ENCODE data around the gene PEBP1.

DNA sequence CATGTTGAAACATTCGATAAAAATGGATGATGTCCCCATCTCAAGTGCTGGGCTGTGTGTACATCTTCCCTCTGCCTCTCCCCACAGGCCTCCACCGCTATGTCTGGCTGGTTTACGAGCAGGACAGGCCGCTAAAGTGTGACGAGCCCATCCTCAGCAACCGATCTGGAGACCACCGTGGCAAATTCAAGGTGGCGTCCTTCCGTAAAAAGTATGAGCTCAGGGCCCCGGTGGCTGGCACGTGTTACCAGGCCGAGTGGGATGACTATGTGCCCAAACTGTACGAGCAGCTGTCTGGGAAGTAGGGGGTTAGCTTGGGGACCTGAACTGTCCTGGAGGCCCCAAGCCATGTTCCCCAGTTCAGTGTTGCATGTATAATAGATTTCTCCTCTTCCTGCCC lies 8.6 kb downstream of the PEBP1 start:
- TF ChIP-seq, protein P1, sequence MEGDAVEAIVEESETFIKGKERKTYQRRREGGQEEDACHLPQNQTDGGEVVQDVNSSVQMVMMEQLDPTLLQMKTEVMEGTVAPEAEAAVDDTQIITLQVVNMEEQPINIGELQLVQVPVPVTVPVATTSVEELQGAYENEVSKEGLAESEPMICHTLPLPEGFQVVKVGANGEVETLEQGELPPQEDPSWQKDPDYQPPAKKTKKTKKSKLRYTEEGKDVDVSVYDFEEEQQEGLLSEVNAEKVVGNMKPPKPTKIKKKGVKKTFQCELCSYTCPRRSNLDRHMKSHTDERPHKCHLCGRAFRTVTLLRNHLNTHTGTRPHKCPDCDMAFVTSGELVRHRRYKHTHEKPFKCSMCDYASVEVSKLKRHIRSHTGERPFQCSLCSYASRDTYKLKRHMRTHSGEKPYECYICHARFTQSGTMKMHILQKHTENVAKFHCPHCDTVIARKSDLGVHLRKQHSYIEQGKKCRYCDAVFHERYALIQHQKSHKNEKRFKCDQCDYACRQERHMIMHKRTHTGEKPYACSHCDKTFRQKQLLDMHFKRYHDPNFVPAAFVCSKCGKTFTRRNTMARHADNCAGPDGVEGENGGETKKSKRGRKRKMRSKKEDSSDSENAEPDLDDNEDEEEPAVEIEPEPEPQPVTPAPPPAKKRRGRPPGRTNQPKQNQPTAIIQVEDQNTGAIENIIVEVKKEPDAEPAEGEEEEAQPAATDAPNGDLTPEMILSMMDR (IDR thresholded peaks at IDR 0.05; ENCODE audit: poor library complexity, severe bottlenecking), result no peak
- no peak for TF ChIP-seq REST (IDR thresholded peaks at IDR 0.05; ENCODE audit: borderline replicate concordance)
- TF ChIP-seq EZH2 (IDR thresholded peaks at IDR 0.05; ENCODE audit: borderline replicate concordance, insufficient read depth, low read length, poor library complexity, severe bottlenecking), result no peak
- TF ChIP-seq EP300 (conservative IDR thresholded peaks at IDR 0.05; ENCODE audit: poor library complexity, severe bottlenecking), result no peak
- no peak for TF ChIP-seq RAD21 (conservative IDR thresholded peaks at IDR 0.05)
- TF ChIP-seq TAF1 (IDR thresholded peaks at IDR 0.05; ENCODE audit: low read depth), result no peak
- no peak for TF ChIP-seq POLR2AphosphoS5 (IDR thresholded peaks at IDR 0.05)
- TF ChIP-seq MXI1 (conservative IDR thresholded peaks at IDR 0.05; ENCODE audit: poor library complexity, severe bottlenecking), result no peak
- no peak for TF ChIP-seq SMC3 (conservative IDR thresholded peaks at IDR 0.05; ENCODE audit: poor library complexity)
